ENCODE results near the gene DPP10. TPM values are rescaled to one million over a fixed set of nuclear protein-coding genes. Genes with fewer than 3 reads are reported as not detected.

DPP10 gene
- total RNA-seq, 1 donor from 2014 or later, result 15.1 TPM

DNA sequence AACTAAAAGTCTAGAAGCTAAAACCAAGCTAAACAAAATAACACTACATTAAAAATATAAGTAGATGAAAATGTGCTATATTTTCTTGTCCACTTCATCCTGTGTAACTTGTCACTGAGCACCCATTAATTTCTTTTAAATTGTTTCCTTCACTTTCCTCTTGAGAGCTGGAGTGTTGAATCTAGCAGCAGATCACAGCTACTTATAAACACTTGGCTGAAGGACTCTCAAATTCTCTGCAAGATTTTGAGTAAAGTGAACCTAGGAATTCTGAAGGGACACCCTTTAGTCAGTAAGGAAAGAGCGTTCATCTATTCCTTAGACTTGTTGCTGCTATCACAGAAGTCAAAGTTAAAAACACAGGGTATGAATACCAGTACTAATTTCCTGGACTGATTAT, 1163.9 kb downstream of the DPP10 start:
- H3K27me3 Mint-ChIP-seq (ENCODE audit: unreplicated experiment), result no peaks in the 10 kb centered on the region
- no peaks in the 10 kb centered on the region for H3K4me1 Mint-ChIP-seq (ENCODE audit: low read depth, unreplicated experiment)
- DNase-seq, result no peak
- H3K9me3 Mint-ChIP-seq (ENCODE audit: unreplicated experiment), result no peaks in the 10 kb centered on the region
- TF ChIP-seq, protein P1, sequence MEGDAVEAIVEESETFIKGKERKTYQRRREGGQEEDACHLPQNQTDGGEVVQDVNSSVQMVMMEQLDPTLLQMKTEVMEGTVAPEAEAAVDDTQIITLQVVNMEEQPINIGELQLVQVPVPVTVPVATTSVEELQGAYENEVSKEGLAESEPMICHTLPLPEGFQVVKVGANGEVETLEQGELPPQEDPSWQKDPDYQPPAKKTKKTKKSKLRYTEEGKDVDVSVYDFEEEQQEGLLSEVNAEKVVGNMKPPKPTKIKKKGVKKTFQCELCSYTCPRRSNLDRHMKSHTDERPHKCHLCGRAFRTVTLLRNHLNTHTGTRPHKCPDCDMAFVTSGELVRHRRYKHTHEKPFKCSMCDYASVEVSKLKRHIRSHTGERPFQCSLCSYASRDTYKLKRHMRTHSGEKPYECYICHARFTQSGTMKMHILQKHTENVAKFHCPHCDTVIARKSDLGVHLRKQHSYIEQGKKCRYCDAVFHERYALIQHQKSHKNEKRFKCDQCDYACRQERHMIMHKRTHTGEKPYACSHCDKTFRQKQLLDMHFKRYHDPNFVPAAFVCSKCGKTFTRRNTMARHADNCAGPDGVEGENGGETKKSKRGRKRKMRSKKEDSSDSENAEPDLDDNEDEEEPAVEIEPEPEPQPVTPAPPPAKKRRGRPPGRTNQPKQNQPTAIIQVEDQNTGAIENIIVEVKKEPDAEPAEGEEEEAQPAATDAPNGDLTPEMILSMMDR (IDR thresholded peaks at IDR 0.05; ENCODE audit: partially characterized antibody, unreplicated experiment), result no peak
- no peak overlapping the region for H3K27ac Mint-ChIP-seq (ENCODE audit: unreplicated experiment)
- no peak overlapping the region for H3K4me3 Mint-ChIP-seq (ENCODE audit: unreplicated experiment)
- H3K36me3 Mint-ChIP-seq (ENCODE audit: unreplicated experiment), result no peaks in the 10 kb centered on the region

DNA sequence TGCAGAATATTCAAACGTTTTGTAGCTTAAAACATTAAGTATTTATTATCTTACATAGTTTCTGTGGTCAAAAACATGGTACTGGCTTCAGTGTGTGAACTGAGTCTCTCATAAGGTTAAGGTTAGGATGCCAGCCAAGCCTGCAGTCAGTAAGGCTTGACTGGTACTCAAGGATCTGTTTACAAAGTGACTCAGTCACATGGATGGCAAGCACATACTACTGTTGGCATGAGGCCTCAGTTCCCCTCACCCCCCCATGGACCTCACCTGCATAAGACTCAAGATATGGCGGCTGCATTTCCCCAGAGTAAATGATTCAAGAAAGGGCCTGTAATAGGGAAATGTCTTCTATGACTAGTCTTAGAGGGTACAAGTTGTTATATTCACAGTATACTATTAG, 1167.5 kb downstream of the DPP10 start:
- Mint-ChIP-seq H3K27ac (ENCODE audit: unreplicated experiment) (no peak overlapping the region), H3K4me1 (ENCODE audit: low read depth, unreplicated experiment) (no peaks in the 10 kb centered on the region), H3K27me3 (ENCODE audit: unreplicated experiment) (no peaks in the 10 kb centered on the region), H3K36me3 (ENCODE audit: unreplicated experiment) (no peaks in the 10 kb centered on the region), H3K9me3 (ENCODE audit: unreplicated experiment) (no peaks in the 10 kb centered on the region), H3K4me3 (ENCODE audit: unreplicated experiment) (no peak overlapping the region)
- TF ChIP-seq, protein P1 (IDR thresholded peaks at IDR 0.05; ENCODE audit: partially characterized antibody, unreplicated experiment), result no peak
- no peak for DNase-seq

DNA sequence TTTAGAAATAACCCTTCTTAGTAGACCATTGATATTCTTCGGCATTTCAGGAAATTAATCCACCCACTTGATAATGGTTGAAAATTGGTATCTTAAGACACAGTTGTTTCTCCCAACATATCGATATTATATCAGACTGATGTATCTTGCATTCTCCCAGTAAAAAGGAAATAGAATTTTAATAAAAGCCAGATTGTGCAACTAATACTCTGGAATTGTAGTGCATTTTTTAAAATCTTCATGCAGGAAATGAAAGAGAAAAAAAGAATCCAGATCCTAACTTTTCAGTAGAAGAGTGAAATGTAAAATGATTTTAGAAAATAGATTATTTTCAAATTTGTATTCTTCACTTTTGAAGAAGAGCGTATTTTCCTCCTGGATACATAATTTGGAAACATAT, 1168.4 kb downstream of the DPP10 start:
- H3K9me3 Mint-ChIP-seq (ENCODE audit: unreplicated experiment), result no peaks in the 10 kb centered on the region
- H3K4me3 Mint-ChIP-seq (ENCODE audit: unreplicated experiment), result no peak overlapping the region
- TF ChIP-seq, protein P1 (IDR thresholded peaks at IDR 0.05; ENCODE audit: partially characterized antibody, unreplicated experiment), result no peak

DNA sequence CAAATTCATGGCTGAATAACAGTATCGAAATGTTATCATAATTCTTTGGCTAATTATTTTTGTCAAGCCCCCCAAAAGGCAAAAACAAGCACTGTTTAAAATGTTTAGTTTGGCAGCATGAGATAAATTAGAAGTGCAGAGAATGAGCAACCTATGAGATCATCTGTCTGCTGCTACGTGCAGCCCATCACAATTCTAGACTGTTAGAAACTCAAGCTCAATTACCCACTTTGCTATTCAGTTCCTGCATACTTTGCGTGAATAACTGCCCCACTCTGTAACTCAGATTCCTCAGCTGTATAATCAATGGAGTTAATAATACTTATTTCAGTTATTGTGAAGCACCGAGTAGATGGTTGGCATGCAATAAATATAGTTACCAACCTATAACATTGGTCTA, 1181.9 kb downstream of the DPP10 start:
- peaks cover 5% of the 10 kb centered on the region for H3K4me1 Mint-ChIP-seq (ENCODE audit: low read depth, unreplicated experiment)
- no peaks in the 10 kb centered on the region for H3K36me3 Mint-ChIP-seq (ENCODE audit: unreplicated experiment)
- peaks cover 2% of the 10 kb centered on the region for H3K27me3 Mint-ChIP-seq (ENCODE audit: unreplicated experiment)
- DNase-seq, result no peak
- no peak overlapping the region for H3K4me3 Mint-ChIP-seq (ENCODE audit: unreplicated experiment)
- no peak overlapping the region for H3K27ac Mint-ChIP-seq (ENCODE audit: unreplicated experiment)
- H3K9me3 Mint-ChIP-seq (ENCODE audit: unreplicated experiment), result peaks cover 2% of the 10 kb centered on the region
- TF ChIP-seq, protein P1 (IDR thresholded peaks at IDR 0.05; ENCODE audit: partially characterized antibody, unreplicated experiment), result no peak

More for the DNA sequence above, 1168.4 kb downstream of the DPP10 start:
- no peak overlapping the region for H3K27ac Mint-ChIP-seq (ENCODE audit: unreplicated experiment)
- DNase-seq, result no peak
- H3K27me3 Mint-ChIP-seq (ENCODE audit: unreplicated experiment), result no peaks in the 10 kb centered on the region
- no peaks in the 10 kb centered on the region for H3K4me1 Mint-ChIP-seq (ENCODE audit: low read depth, unreplicated experiment)
- H3K36me3 Mint-ChIP-seq (ENCODE audit: unreplicated experiment), result no peaks in the 10 kb centered on the region

DNA sequence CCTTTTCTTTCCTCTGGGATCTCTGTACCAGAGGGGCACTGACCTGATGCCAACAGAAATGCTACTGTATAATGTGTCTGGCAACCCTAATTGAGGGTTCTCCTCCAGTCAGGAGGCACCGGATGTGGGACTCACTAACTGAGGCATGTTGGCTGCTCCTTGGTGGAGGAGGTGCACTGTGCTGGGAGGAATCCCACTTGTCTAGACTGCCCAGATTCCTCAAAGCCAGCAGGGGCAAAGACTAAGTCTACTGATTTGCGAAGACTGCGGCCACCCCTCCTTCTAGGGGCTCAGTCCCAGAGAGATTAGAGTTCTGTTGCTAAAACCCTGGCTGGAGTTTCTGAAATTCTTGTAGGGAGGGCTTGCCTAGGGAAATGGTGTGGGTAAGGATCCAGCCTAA, 1192.1 kb downstream of the DPP10 start:
- H3K4me3 Mint-ChIP-seq (ENCODE audit: unreplicated experiment), result no peak overlapping the region
- no peak for DNase-seq

More for the DNA sequence above, 1192.1 kb downstream of the DPP10 start:
- Mint-ChIP-seq H3K27ac (ENCODE audit: unreplicated experiment) (no peak overlapping the region), H3K36me3 (ENCODE audit: unreplicated experiment) (peaks cover 9% of the 10 kb centered on the region), H3K27me3 (ENCODE audit: unreplicated experiment) (no peaks in the 10 kb centered on the region), H3K9me3 (ENCODE audit: unreplicated experiment) (peaks cover 2% of the 10 kb centered on the region), H3K4me1 (ENCODE audit: low read depth, unreplicated experiment) (peaks cover 3% of the 10 kb centered on the region)
- TF ChIP-seq, protein P1 (IDR thresholded peaks at IDR 0.05; ENCODE audit: partially characterized antibody, unreplicated experiment), result no peak
